ENCODE measurements around the gene MBD3L1. TPM values are rescaled to one million over a fixed set of nuclear protein-coding genes. Genes with fewer than 3 reads are reported as not detected.

MBD3L1 gene
- total and polyA plus RNA-seq, 2 of the 4 experiments (the other 2 are of a cell fraction): not detected

DNA sequence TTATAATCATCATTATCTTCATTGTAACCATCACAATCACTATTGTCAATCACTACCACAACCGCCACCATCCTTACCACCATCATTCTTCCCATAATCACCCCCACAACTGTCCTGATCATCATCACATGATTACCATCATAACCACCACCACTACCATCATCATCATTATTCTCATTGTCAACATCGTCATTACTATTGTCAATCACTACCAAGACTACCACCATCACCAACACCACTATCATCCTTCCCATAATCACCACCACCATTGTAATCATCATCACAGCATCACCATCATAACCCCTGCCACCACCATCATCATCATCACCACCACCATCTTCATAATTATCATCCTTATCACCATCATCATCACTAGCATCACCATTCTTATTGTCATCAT is 55.2 kb downstream of the MBD3L1 start:
- BruUV-seq (replicated peaks): no TSS peak
- Histone ChIP-seq H2BK120ac (ENCODE audit: low read depth, low read length) (no peak overlapping the region), H3K56ac (ENCODE audit: extremely low read depth, insufficient read depth, low read length) (no peak overlapping the region), H2BK20ac (ENCODE audit: low read depth, low read length) (no peak overlapping the region), H2AK9ac (replicated peaks; ENCODE audit: low read depth, low read length, poor library complexity) (no peak overlapping the region), H3K9ac (ENCODE audit: low read depth, low read length) (no peak overlapping the region), H3K79me1 (ENCODE audit: low read depth in 1 of 2, low read length in 2 of 2) (no peaks in the 10 kb centered on the region), H2AK5ac (ENCODE audit: low read depth, low read length) (no peak overlapping the region), H3K14ac (replicated peaks; ENCODE audit: low read depth, low read length) (no peak overlapping the region), H2AFZ (replicated peaks; ENCODE audit: low read length, poor library complexity) (no peak overlapping the region), H4K91ac (ENCODE audit: insufficient read depth, low read depth, low read length) (no peak overlapping the region), H3K9me1 (ENCODE audit: insufficient read depth, low read length) (no peaks in the 10 kb centered on the region), H3K4me3 (ENCODE audit: insufficient read depth, low read depth, low read length) (no peak overlapping the region), H3K27ac (ENCODE audit: insufficient read depth, low read length) (no peak overlapping the region), H4K8ac (ENCODE audit: low read depth in 2 of 2, low read length in 2 of 2) (no peak overlapping the region), H3K36me3 (ENCODE audit: control insufficient read depth, insufficient read depth, low read length) (no peaks in the 10 kb centered on the region), H4K5ac (ENCODE audit: low read depth, low read length) (no peak overlapping the region), H3K23ac (ENCODE audit: low read depth, low read length) (no peak overlapping the region), H3K18ac (ENCODE audit: low read depth, low read length) (no peak overlapping the region), H3K9me3 (ENCODE audit: control insufficient read depth, insufficient read depth, low read length) (peaks cover 44% of the 10 kb centered on the region), H3K27me3 (ENCODE audit: control insufficient read depth, insufficient read depth, low read length) (no peaks in the 10 kb centered on the region), H2BK15ac (ENCODE audit: low read depth, low read length) (no peak overlapping the region), H2BK5ac (ENCODE audit: low read depth, low read length, poor library complexity, severe bottlenecking) (no peak overlapping the region), H3K4me2 (ENCODE audit: low read depth, low read length) (no peak overlapping the region), H3K4me1 (ENCODE audit: control insufficient read depth, insufficient read depth, low read length) (no peaks in the 10 kb centered on the region), H3K4ac (ENCODE audit: low read depth, low read length) (no peak overlapping the region), H4K20me1 (ENCODE audit: insufficient read depth, low read length) (no peaks in the 10 kb centered on the region)
- TF ChIP-seq FOS (IDR thresholded peaks at IDR 0.05; ENCODE audit: low read depth, low read length) (no peak), RFX5 (IDR thresholded peaks at IDR 0.05; ENCODE audit: low read depth, low read length) (no peak), MAZ (IDR thresholded peaks at IDR 0.05; ENCODE audit: borderline replicate concordance, low read depth, low read length) (no peak), NFE2L2 (IDR thresholded peaks at IDR 0.05; ENCODE audit: low read depth, low read length) (no peak), SMC3 (IDR thresholded peaks at IDR 0.05; ENCODE audit: low read depth, low read length) (no peak), MAFK (IDR thresholded peaks at IDR 0.05; ENCODE audit: low read depth, low read length) (no peak), POLR2A (IDR thresholded peaks at IDR 0.05; ENCODE audit: low read depth, low read length) (no peak), RAD21 (IDR thresholded peaks at IDR 0.05; ENCODE audit: low read length) (no peak), MXI1 (IDR thresholded peaks at IDR 0.05; ENCODE audit: borderline replicate concordance, low read depth, low read length) (no peak)
- TF ChIP-seq, protein P1, sequence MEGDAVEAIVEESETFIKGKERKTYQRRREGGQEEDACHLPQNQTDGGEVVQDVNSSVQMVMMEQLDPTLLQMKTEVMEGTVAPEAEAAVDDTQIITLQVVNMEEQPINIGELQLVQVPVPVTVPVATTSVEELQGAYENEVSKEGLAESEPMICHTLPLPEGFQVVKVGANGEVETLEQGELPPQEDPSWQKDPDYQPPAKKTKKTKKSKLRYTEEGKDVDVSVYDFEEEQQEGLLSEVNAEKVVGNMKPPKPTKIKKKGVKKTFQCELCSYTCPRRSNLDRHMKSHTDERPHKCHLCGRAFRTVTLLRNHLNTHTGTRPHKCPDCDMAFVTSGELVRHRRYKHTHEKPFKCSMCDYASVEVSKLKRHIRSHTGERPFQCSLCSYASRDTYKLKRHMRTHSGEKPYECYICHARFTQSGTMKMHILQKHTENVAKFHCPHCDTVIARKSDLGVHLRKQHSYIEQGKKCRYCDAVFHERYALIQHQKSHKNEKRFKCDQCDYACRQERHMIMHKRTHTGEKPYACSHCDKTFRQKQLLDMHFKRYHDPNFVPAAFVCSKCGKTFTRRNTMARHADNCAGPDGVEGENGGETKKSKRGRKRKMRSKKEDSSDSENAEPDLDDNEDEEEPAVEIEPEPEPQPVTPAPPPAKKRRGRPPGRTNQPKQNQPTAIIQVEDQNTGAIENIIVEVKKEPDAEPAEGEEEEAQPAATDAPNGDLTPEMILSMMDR (conservative IDR thresholded peaks at IDR 0.05; ENCODE audit: low read depth, low read length): no peak
- TF ChIP-seq, protein P2, sequence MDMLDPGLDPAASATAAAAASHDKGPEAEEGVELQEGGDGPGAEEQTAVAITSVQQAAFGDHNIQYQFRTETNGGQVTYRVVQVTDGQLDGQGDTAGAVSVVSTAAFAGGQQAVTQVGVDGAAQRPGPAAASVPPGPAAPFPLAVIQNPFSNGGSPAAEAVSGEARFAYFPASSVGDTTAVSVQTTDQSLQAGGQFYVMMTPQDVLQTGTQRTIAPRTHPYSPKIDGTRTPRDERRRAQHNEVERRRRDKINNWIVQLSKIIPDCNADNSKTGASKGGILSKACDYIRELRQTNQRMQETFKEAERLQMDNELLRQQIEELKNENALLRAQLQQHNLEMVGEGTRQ (IDR thresholded peaks at IDR 0.05; ENCODE audit: low read depth, low read length): no peak
- no peak for DNase-seq
- in situ Hi-C loops (cut with MboI; ENCODE audit: low sequenced_read_pairs) (no loop called here), dilution Hi-C loops (cut with HindIII; ENCODE audit: low sequenced_read_pairs, unreplicated experiment) (no loop called here), intact Hi-C loops (cut with micrococcal nuclease) (no loop called here)
- WGBS, 2 experiments (ENCODE audit: extremely low coverage in 2 of 2, insufficient read length in 1 of 2): 61% methylated on average over 2 of the region's 2 CpGs; no CpG with 5 or more reads in 1 of the 2 experiments
- no peak for ATAC-seq (ENCODE audit: low read depth)
- ChIA-PET POLR2A (ENCODE audit: unreplicated experiment) (no interaction called here), CTCF (no interaction called here)
